Body of pancreas (tissue), 4 donors: ENCODE measurements around the gene STK39. TPM values are rescaled to one million over a fixed set of nuclear protein-coding genes. Genes with fewer than 3 reads are reported as not detected.

Source experiments
- ATAC-seq: fragments of 150-250 bp; one replicate; pipeline ENCODE4 v1.9.1; 2016
- DNase-seq, 4 donors: peaks; one replicate each; pipeline ENCODE4 v3.0.0-alpha.2; 2019
- H3K27ac ChIP-seq, 4 donors: fragments of 200-600 bp; sonication (generic); 1 replicate in 3 of 4; 2 replicates in 1 of 4; pipeline versions ENCODE4 v1.5.1 to v1.6.1; 2016 to 2019; ENCODE audit warnings: mild to moderate bottlenecking in 1 of 4, mixed read lengths in 1 of 4, moderate library complexity in 1 of 4
- H3K27me3 ChIP-seq, 2 donors: fragments of 200-600 bp; sonication (generic); one replicate each; pipeline ENCODE4 v1.6.0; 2016; ENCODE audit warnings: mild to moderate bottlenecking in 1 of 2
- H3K36me3 ChIP-seq, 2 donors: fragments of 200-600 bp; sonication (generic); replicated peaks in 1 of 2; 2 replicates each; pipeline ENCODE4 v1.5.1; 2016; ENCODE audit warnings: low read depth in 2 of 2; ENCODE audit not compliant: insufficient read depth in 1 of 2
- H3K4me1 ChIP-seq: fragments of 200-600 bp; sonication (generic); one replicate; pipeline ENCODE4 v1.6.0; 2016
- H3K4me3 ChIP-seq, 2 donors: fragments of 200-600 bp; sonication (generic); 1 replicate in 1 of 2; 2 replicates in 1 of 2; pipeline ENCODE4 v1.5.1; 2016 to 2019
- H3K9me3 ChIP-seq, 3 donors: fragments of 200-600 bp; sonication (generic); 1 replicate in 2 of 3; 2 replicates in 1 of 3; pipeline ENCODE4 v1.5.1; 2016
- POLR2A ChIP-seq, 3 donors: fragments of 450-650 bp; IDR thresholded peaks; one replicate each; pipeline ENCODE4 v1.6.1; 2016; ENCODE audit warnings: antibody characterized with exemption in 3 of 3, mild to moderate bottlenecking in 2 of 3
- WGBS, 2 donors: methylation state at CpG; one replicate each; pipeline ENCODE4 v1.1.5; 2017; 5-methylcytosine and 5-hydroxymethylcytosine counted together
- intact Hi-C: fragments of 100-400 bp; cut with DNase I; formaldehyde crosslinking; loops from one replicate; pipeline ENCODE4 v1.15.1; 2023
- total RNA-seq, 2 donors: library from RNA; depleted of rRNA; stranded (reverse); fragments of >200 nt; gene quantifications; one replicate each; pipeline ENCODE4 v1.1.0, GENCODE V29; 2016
- TF ChIP-seq, protein P1 (sequence below), 7 experiments: fragments of 450-650 bp in 4 of 7; fragments of 200-600 bp in 3 of 7; sonication (generic) in 3 of 7; IDR thresholded peaks; one replicate each; pipeline ENCODE4 v1.5.1; 2016 to 2019; ENCODE audit warnings: antibody characterized with exemption in 7 of 7

STK39 gene
- total RNA-seq, 2 donors from 2014 or later = 12.9 to 15.8 TPM

DNA sequence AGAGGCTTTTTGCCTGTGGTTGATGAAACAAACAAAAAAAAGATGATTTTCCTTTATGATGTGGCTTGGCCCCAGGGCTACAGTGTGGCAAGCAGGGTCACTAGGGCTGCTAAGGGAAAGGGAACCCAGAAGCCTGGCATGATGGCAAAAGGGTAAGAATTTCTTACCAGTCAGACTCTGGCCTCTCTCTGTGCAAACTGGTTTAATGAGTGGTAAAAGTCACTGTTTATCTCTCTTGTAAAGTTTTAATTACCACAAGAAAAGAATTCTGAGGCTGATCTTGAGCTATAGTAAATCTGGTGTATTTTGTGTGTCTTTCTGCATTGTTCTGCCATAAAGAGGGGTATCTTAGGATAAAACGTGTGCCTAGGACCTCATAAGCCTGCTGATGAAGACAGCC lies 275.4 kb downstream of the STK39 start:
- Histone ChIP-seq H3K36me3 (no peaks in the 10 kb centered on the region), H3K4me1 (no peaks in the 10 kb centered on the region), H3K27ac (no peak overlapping the region), H3K9me3 (peaks cover 0 to 11% (median 0%) of the 10 kb centered on the region in 3 donors), H3K27me3 (no peaks in the 10 kb centered on the region), H3K4me3 (no peak overlapping the region)
- intact Hi-C loops = no loop called here
- no peak for DNase-seq
- TF ChIP-seq POLR2A (IDR thresholded peaks at IDR 0.05) = no peak
- TF ChIP-seq, protein P1, sequence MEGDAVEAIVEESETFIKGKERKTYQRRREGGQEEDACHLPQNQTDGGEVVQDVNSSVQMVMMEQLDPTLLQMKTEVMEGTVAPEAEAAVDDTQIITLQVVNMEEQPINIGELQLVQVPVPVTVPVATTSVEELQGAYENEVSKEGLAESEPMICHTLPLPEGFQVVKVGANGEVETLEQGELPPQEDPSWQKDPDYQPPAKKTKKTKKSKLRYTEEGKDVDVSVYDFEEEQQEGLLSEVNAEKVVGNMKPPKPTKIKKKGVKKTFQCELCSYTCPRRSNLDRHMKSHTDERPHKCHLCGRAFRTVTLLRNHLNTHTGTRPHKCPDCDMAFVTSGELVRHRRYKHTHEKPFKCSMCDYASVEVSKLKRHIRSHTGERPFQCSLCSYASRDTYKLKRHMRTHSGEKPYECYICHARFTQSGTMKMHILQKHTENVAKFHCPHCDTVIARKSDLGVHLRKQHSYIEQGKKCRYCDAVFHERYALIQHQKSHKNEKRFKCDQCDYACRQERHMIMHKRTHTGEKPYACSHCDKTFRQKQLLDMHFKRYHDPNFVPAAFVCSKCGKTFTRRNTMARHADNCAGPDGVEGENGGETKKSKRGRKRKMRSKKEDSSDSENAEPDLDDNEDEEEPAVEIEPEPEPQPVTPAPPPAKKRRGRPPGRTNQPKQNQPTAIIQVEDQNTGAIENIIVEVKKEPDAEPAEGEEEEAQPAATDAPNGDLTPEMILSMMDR (IDR thresholded peaks at IDR 0.05) = no peak
- 93 to 100% methylated on average over 1 of the region's 1 CpG for WGBS, 2 donors
- ATAC-seq = no peak

DNA sequence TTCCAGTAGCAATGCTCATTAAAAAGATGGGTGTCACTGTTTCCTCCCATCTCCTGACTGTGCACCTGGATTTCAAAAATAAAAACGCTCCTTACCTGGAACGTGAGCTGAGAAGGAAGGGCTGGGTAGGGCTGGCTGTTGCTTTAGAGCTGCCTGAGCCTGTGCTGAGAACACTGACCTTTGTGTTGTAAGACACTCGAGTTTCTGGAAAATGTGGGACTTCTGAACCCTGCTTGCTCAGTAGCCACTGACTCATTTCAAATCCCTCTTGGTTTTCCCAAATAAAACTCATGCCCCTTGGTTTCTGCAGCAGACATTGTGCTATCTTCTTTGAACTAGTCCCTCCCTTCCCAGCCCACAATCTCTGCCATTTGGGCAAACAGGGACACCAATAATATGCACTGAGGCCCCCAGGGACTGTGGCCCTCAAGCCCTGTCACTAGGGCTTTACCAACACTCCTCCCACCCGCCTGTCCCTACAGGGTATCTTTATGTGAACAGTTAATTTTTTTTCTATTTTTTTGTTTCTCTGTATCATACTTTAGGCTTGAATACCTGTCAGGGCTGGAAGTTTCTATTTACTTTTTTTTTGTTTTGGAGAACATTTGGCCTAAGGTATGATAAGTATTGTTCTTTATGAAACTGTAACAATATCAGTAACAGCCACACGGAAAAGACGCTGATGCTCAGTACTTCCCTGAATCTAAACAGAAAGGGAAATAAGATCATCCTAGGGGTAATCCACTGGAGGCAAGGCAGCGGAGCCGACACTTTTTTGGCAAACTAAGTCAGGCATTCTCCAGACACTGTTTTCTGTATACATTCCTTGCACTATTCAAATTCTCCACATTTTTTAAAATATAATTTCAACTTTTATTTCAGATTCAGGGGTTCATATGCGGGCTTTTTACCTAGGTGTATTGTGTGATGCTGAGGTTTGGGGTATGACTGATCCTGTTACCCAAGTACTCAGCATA lies 280.2 kb downstream of the STK39 start:
- intact Hi-C loops = no loop called here
- no peaks in the 10 kb centered on the region for H3K4me1 ChIP-seq
- DNase-seq = no peak
- H3K27ac ChIP-seq = no peak overlapping the region
- peaks cover 0 to 1% (median 0%) of the 10 kb centered on the region in 3 donors for H3K9me3 ChIP-seq
- H3K36me3 ChIP-seq = no peaks in the 10 kb centered on the region
- H3K27me3 ChIP-seq = no peaks in the 10 kb centered on the region
- no peak for ATAC-seq
- WGBS, 2 donors = 82 to 87% methylated on average over 9 of the region's 9 CpGs
- TF ChIP-seq, protein P1 (IDR thresholded peaks at IDR 0.05) = no peak
- TF ChIP-seq POLR2A (IDR thresholded peaks at IDR 0.05) = no peak
- no peak overlapping the region for H3K4me3 ChIP-seq

DNA sequence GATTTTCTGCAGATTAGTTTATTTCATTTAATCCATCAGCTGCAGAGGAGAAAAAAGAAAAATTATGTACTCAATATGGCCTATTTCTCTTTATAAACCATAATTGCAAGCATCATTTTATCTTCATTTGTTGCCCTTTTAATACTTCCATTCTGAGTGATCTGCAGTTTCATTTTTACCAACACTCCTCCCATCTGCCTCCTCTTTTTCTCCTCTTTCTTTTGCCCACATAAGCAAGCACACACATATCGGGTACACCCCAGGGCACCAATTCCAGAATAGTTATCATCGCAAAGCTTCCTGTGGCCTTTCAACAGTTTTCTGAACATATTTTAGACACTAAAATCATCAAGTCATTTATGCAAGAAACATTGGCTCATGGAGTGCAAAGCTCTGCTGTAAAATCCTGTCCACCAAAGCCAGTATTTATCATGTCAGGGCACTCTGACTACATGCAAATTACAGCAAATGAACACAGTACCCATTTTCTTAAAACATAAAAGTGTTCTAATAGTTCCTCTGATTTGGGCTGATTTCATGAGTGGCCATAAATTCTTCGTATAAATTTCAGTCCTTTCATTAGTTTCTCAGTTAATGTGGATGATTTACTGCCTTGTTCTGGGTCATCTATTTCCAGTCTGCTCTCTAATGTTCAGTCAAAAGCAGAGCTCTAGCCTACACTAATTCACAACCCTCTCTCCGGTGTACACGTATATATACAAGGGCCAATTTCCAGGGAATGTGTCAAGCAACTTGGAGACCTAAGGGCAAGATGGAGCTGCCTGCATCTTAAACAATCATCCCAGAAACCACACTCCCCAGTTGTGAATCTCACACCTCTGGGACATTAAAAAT lies 281.3 kb downstream of the STK39 start:
- Histone ChIP-seq H3K4me1 (no peaks in the 10 kb centered on the region), H3K36me3 (no peaks in the 10 kb centered on the region), H3K27me3 (no peaks in the 10 kb centered on the region), H3K4me3 (no peak overlapping the region), H3K9me3 (no peaks in the 10 kb centered on the region), H3K27ac (no peak overlapping the region)
- DNase-seq (no peak), ATAC-seq (no peak)
- WGBS, 2 donors = 90 to 93% methylated on average over 5 of the region's 5 CpGs
- TF ChIP-seq POLR2A (IDR thresholded peaks at IDR 0.05) = no peak
- TF ChIP-seq, protein P1 (IDR thresholded peaks at IDR 0.05) = no peak
- intact Hi-C loops = no loop called here

DNA sequence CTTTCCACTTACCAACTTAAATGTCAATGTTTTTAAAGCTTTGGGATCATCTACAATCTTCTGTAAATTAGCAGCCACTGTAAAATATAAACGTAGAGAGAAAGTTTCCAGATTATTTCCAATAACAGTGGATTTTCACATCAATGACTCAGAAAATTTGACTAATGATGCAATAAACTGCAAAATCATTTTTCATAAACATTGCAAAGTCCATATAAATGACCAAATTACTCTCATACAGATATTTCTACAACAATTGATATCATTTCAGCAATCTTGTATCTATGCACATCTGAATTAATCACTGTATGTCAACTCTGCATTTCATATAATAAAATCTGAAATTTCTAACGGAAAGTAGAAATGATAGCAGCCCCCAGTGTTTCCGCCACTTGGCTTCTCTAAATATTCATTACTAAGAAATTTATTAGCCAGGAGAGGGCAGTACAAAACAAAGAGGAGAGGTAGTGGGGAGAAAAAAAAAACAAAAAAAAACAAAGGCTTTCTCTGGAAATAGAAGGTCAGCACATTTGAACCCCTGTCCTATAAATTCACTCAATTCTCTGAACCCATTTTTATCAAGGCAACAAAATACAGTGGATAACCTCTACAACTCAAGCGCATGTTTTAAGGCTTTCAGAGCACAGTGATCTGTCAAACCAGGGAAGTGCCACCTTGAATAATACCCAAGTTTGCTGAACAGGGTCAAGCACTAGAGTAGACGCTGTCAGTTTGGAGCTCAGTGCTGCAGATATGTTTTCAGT lies 282.6 kb downstream of the STK39 start:
- TF ChIP-seq, protein P1 (IDR thresholded peaks at IDR 0.05) = peak in 5 of 7 experiments; percentile 6 to 20 (median 9)
- no peak for TF ChIP-seq POLR2A (IDR thresholded peaks at IDR 0.05)
- H3K27ac ChIP-seq = no peak overlapping the region
- DNase-seq (no peak), ATAC-seq (no peak)
- intact Hi-C loops = no loop called here
- no peaks in the 10 kb centered on the region for H3K27me3 ChIP-seq
- no peaks in the 10 kb centered on the region for H3K4me1 ChIP-seq
- 82 to 87% methylated on average over 5 of the region's 5 CpGs for WGBS, 2 donors
- no peak overlapping the region for H3K4me3 ChIP-seq
- H3K9me3 ChIP-seq = no peaks in the 10 kb centered on the region
- H3K36me3 ChIP-seq = no peaks in the 10 kb centered on the region
